ENCODE data around the gene FAM120A. TPM values are rescaled to one million over a fixed set of nuclear protein-coding genes. Genes with fewer than 3 reads are reported as not detected.

Gene FAM120A
- total and polyA plus RNA-seq, 9 of the 15 experiments (the other 6 are each of a cell fraction or from before 2014, with no cell fraction given), result 8.7 to 71.0 (median 42.2) TPM

DNA sequence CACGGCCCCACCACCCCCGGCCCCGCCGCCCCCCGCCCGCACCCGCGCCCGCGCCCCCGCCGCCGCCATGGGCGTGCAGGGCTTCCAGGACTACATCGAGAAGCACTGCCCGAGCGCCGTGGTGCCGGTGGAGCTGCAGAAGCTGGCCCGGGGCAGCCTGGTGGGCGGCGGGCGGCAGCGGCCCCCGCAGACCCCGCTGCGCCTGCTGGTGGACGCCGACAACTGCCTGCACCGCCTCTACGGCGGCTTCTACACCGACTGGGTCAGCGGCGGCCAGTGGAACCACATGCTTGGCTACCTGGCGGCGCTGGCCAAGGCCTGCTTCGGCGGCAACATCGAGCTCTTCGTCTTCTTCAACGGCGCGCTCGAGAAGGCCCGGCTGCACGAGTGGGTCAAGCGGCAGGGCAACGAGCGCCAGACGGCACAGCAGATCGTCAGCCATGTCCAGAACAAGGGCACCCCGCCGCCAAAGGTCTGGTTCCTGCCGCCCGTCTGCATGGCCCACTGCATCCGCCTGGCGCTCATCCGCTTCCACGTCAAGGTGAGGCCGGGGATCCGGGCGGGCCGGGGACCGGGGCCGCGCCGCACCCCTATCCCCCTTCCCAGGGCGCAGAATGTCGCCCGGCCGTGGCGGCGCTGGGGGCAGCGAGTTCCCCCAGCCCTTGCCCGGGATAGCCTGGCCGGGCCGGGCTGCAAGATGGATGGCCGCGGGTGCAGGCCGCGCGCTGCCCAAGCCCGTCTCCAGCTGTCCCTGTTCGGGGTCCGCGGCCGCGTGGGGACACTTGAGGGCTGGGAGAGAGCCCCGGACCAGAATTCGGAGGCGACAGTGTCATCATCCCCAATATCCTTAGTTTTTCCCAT lies 594 bp downstream of the FAM120A start (continued):
- no peak for TF ChIP-seq ARID3B (CRISPR knock-in tag; IDR thresholded peaks at IDR 0.05; ENCODE audit: borderline replicate concordance)
- TF ChIP-seq ZNF12 (CRISPR knock-in tag; IDR thresholded peaks at IDR 0.05), result peak; percentile 64; the same call in 1 of the 2 replicates
- TF ChIP-seq NCOA2 (IDR thresholded peaks at IDR 0.05; ENCODE audit: partially characterized antibody in 2 of 2), result no peak
- TF ChIP-seq NR2F6 (CRISPR knock-in tag; IDR thresholded peaks at IDR 0.05), result no peak
- no peak for TF ChIP-seq CBX8 (IDR thresholded peaks at IDR 0.05; ENCODE audit: borderline replicate concordance, extremely low read depth, low read depth, low read length, poor library complexity, severe bottlenecking)
- no peak for TF ChIP-seq ZNF197 (CRISPR knock-in tag; IDR thresholded peaks at IDR 0.05; ENCODE audit: low read depth)
- no peak for TF ChIP-seq NUFIP1 (IDR thresholded peaks at IDR 0.05; ENCODE audit: partially characterized antibody)
- TF ChIP-seq ZNF316 (IDR thresholded peaks at IDR 0.05), result no peak
- TF ChIP-seq PPARD (CRISPR knock-in tag; IDR thresholded peaks at IDR 0.05), result no peak
- TF ChIP-seq FOXJ3 (CRISPR knock-in tag; IDR thresholded peaks at IDR 0.05), result no peak
- no peak for TF ChIP-seq OTX1 (CRISPR knock-in tag; IDR thresholded peaks at IDR 0.05)
- TF ChIP-seq BACH1 (tag; IDR thresholded peaks at IDR 0.05), result no peak
- TF ChIP-seq ZNF280B (CRISPR knock-in tag; IDR thresholded peaks at IDR 0.05), result no peak
